ACHN (cell line): ENCODE data around the gene NRM.

Experiments
- DNase-seq: peaks from one replicate; pipeline ENCODE4 v3.0.0-alpha.2; 2015
- in situ Hi-C: cut with HindIII; loops from 2 replicates; pipeline ENCODE4 v1.10.0; 2017; ENCODE audit warnings: low sequenced_read_pairs, low pct_ligation_motif_present, low pct_unique_long_range_greater_than_20kb

NRM gene

DNA sequence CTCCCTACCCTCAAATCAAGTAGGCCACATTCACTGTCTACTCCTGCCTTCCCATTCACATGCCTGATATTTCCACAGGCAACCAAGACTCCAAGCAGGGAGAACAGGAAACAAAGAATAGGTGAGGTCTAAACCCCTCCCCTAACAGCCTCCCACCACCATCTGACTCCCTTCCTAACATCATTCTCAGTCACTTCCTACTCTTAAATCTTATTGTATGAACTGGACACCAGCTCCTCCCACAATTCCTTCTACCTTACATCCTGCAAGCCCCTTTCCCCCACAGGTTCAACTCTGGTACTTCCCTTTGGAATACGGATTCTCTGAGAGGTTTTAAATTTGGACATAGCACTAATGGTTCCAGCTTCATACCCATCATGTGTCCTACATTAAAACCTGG is 44.8 kb downstream of the NRM start:
- DNase-seq: no peak
- in situ Hi-C loops: no loop called here

DNA sequence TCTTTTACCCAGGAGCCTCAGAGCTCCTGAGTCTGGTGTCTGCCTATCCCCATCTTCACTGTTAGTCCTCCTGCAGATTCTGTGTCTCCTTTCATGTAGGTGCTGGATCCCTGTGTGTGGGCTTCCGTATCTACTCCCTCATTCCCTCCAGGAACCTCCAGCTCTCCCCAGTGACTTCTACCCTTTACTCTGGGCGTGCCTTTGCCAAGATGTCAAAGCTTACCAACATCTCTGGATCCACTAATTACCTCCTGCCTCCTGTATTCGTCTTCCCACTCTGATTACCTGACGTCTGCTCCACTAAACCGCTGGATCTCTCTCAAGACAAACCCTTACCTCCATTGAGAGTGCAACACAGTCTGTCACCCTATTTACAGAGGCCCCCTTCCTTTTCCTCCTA is 46.0 kb downstream of the NRM start:
- DNase-seq: no peak
- in situ Hi-C loops: no loop called here

DNA sequence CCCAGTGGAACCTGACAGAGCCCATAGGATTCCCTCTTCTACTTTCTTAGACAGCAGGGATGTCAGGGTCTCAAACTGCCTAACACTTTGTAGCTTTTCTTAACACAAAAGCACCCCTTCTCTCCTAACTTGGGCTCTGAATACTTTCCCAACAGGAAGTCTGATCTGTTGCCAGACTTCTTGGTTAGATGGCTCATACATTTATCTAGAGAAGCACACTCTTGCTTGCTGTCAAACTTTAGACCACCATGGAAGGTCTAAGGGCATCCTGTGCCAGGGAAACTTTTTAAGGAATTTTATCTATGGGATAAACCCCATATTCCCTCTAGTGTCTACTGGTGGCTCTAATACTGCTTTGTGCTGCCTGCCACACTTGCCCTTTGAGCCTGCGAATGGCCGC is 47.1 kb downstream of the NRM start:
- in situ Hi-C loops: no loop called here

DNA sequence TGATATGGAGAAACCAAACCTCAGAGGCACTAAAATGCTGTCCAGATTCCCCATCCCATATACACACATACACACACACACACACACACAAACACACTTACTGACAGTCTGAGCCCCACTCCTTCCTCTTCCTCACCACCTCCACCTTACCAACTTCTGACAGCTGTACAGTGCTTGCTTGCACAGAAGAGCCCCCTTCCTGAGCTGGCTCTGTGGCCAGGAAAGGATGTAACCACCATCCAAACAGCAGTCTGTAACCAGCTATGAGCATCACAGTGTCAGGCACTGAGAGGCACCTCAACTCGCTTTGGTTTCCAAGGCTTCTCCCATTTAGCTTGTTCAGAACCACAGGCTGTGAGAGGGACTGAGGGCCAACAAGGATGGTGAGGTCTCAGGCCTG is 49.7 kb downstream of the NRM start:
- in situ Hi-C loops: no loop called here
- DNase-seq: no peak

More for the DNA sequence above, 47.1 kb downstream of the NRM start:
- no peak for DNase-seq

DNA sequence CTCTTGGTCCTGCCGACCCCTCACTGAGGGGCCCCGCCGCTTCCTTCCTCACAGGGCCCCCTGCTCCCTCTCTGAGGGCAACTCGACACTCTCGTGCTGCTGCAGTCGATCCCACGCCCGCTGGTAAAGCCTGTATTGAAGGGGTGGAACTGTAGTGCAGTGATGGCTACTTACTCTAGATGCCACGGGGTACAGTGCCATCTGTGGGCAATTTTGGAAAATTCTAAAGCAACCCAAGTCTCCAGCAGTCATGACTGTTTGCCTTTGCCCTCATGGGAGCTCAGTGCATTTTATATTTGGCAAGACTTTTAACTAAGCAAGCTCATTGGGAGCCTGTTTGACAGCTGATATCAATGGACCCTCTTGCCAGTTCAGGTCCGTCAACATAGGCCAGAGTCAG is 50.3 kb downstream of the NRM start:
- in situ Hi-C loops: no loop called here
- no peak for DNase-seq
